HCEC 1CT (cell line): Measurements from ENCODE around the gene PTPN2.
A peak's percentile ranks its signal among the peaks of the same experiment; 100 is the strongest.

Experiments
- DNase-seq: peaks from one replicate; pipeline ENCODE4 v3.0.0-alpha.2; 2017

The PTPN2 gene

GRCh38 chr18:12857215-12857905 is 26.7 kb downstream of the PTPN2 start:
- no peak for DNase-seq

GRCh38 chr18:12855916-12856315 is 28.1 kb downstream of the PTPN2 start:
- no peak for DNase-seq

DNA sequence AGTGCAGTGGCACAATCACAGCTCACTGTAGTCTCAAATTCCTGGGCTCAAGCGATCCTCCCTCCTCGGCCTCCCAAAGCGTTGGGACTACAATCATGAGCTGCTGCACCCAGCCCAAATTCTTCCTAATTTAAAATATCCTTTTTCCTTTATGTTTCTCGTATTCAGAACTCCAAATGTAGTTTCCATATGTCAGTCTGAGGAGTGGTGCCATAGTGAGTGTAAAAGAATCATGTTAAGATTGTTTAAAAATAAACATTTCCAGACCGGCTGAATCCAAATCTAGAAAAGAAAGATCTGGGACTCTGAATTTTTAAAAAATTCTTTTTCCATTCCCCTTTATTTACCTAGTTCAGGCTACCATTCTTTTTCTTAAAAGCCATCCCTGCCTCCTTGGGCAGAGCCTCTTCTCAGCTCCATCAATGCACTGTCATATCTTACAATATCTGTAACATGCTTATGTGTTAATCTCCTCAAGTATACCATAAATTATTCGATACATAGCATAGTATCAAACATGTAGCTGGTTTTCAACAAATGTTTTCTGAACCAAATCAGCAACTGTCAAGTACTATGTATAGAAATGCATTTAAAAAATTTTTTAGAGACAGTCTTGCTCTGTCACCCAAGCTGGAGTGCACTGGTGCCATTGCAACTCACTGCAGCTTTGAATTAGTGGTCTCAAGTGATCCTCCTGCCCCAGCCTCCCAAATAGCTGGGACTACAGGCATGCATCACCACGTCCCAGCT is 31.3 kb downstream of the PTPN2 start:
- DNase-seq, result no peak

- DNase-seq, result peak; percentile 17
Observed at GRCh38 chr18:12851716-12852115, 32.3 kb downstream of the PTPN2 start.

DNA sequence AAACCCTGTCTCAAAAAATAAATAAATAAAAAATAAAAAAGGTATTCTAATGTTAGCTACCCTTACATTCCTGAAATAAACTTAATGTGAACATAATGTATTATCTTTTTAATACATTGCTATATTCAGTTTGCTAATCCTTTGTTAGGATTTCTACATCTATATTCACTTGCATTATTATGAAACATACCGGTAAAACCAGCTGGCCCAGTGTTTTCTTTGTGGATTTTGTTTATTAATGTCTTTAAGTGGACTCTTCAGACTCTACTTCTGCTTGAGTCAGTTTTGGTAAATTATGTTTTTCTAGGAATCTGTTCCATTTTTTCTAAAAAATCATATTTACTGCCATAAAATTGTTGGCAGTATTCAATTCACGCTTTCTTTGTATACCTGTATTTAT is 34.5 kb downstream of the PTPN2 start:
- no peak for DNase-seq

GRCh38 chr18:12848405-12848804 is 35.6 kb downstream of the PTPN2 start:
- no peak for DNase-seq

- no peak for DNase-seq
Observed at GRCh38 chr18:12844391-12844790, 39.6 kb downstream of the PTPN2 start.

- no peak for DNase-seq
Observed at GRCh38 chr18:12843420-12844350, 40.4 kb downstream of the PTPN2 start.

DNA sequence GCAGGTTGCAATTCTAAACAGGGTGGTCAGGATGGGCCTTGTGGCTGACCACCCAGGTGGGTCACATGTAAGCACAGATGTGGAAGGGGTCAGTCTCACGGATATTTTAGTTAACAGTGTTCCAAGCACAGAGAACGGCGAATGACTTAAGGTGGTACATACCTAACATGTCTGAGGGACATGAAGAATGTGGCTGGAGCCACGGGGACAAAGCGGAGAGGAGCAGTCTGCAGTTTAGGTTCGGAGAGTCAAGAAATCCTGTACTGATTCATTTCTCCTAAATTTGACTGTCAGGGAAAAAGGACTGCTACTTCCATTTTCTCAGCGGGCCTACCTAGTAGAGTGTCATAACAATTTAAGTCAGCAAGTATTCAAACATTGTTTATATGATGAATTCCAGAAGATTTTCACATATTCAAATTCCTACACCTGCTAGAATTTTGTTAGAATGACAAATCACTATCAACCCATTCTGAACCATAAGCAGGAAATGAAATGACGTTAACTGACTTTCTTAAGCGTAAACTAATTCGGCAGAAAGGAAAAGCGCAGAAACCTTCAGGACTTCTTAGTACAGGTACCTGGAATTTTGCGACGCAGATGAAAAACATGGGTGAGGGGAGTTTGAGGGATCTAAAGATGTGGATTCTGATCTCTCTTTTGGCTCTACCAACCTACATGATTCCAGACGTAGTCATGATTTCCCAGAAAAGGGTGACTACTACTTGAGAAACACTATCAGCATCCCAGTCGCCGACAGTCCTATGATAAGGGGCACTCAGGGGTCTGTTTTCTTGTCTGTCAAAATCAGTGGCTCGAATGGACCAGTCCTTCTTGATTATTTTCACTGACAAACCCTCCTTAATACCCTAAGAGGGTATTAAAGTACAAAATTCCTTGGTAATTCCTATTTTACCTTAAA is 41.3 kb downstream of the PTPN2 start:
- DNase-seq, result no peak

DNA sequence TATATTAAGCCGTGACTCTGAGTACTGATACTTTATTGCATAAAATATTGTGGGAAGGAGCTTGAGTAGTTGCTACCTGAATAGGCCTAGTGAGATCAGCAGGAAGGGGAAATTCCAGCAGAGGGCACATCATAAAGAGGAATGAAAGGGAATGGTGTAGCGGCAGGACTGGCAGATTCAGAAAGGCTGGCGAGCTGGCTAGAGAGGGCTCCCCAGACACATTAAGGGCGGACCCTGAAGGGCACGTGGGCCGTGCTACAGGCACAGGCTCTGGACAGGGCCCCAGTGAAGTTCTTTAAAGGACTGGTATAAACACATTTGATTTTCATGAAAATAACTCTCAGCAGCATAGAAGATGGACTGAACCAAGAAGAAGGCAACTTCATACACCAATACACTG is 43.0 kb downstream of the PTPN2 start:
- no peak for DNase-seq

DNA sequence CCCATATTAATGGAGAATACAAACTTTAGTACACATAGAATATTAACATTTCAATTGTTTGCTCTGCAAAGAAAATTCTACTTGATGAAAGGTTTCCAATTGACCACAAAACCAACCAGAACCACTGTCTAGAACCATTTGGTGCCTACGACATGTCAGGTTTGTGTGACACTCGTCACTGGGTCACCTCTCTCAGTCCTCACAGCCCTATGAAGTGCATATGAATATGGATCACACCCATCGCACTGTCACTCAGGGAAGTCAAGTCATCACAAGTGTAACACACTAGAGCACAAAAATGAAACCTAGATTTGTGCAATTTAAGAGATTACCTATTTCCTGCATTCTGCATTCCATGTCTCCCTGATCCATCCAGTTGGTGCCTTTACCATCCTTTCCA is 43.7 kb downstream of the PTPN2 start:
- DNase-seq, result no peak

GRCh38 chr18:12839526-12840196 is 44.4 kb downstream of the PTPN2 start:
- peak; percentile 23 for DNase-seq

GRCh38 chr18:12839057-12839525 is 44.9 kb downstream of the PTPN2 start:
- no peak for DNase-seq

GRCh38 chr18:12838178-12838634 is 45.8 kb downstream of the PTPN2 start:
- DNase-seq, result peak; percentile 97

- DNase-seq, result peak; percentile 70
Observed at GRCh38 chr18:12837747-12838146, 46.3 kb downstream of the PTPN2 start.

- DNase-seq, result no peak
Observed at GRCh38 chr18:12836551-12836950, 47.5 kb downstream of the PTPN2 start.

- peak; percentile 41 for DNase-seq
Observed at GRCh38 chr18:12828116-12829051, 55.7 kb downstream of the PTPN2 start.

DNA sequence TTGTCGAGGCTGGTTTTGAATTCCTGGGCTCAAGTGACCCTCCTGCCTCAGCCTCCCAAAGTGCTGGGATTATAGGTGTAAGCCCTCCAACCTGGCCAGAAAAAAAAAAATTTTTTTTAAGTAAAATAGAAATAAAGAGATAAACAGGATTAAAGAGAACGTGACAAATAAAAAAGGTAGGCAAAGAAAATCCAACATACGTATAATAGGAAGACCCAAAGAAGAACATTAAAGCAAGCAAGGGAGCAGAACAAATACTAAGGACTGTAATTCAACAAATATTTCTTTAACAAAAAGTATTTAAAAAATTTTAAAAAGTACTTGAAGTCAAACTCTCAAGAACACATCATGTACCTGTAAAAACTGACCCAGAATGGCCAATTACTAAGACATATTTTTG is 56.4 kb downstream of the PTPN2 start:
- no peak for DNase-seq

DNA sequence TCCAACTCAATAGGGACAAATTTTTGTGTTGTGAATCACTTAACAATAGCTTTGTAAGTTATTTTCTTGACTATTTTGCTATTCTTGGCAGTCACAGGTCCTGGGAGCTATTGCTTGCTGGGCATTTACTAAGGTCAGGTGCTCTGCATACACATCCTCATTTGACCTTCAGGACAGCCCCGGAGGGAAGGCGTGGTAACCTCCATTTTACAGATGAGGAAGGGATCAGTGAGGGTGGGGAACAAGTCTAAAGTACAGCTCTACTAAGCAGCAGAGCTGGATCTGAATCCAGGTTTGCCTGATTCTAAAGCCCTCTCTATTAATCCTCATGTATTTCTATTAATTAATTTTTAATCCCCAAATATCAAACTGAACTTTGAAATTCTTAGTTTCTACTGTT is 58.8 kb downstream of the PTPN2 start:
- DNase-seq, result no peak

DNA sequence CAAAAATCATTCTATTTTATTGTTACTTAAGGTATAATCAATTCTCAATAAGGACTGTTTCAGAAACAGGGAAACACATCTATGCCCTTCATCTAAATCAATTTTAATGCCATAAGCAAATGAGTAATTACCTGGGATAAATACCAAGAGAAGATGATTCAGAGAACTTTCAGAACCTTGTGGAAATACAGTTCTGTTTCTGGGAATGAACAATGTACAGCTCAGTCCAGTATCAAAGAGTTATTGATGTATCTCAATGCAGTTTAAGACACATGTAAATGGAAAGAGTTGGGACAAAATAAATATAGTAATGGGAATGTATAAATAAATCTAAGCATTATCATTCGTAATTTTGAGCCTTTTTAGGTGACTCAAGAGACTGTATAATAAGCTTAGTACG is 60.1 kb downstream of the PTPN2 start:
- no peak for DNase-seq
